ENCODE measurements around the gene STX1A. TPM values are rescaled to one million over a fixed set of nuclear protein-coding genes. Genes with fewer than 3 reads are reported as not detected.
"Not testable (repeated sequence)": the region's sequence is repeated elsewhere in the genome, so short reads cannot be mapped to it uniquely, and the experiment has no call there.

STX1A gene
- total RNA-seq, 1 experiment from 2014 or later: 20.4 TPM

GRCh38 chr7:73667344-73668102 lies 51.9 kb downstream of the STX1A start, which contains the start of gene VPS37D (continued):
- TF ChIP-seq JAZF1 (CRISPR knock-in tag; IDR thresholded peaks at IDR 0.05): no peak
- TF ChIP-seq CBFB (CRISPR knock-in tag; IDR thresholded peaks at IDR 0.05; ENCODE audit: low read depth): no peak
- no peak for TF ChIP-seq ZNF512 (CRISPR knock-in tag; IDR thresholded peaks at IDR 0.05; ENCODE audit: borderline replicate concordance)
- no peak for TF ChIP-seq GRHL2 (CRISPR knock-in tag; IDR thresholded peaks at IDR 0.05; ENCODE audit: insufficient replicate concordance, severe bottlenecking)
- peak; percentile 90 for TF ChIP-seq ZNF121 (CRISPR knock-in tag; IDR thresholded peaks at IDR 0.05)
- TF ChIP-seq GTF2I (CRISPR knock-in tag; conservative IDR thresholded peaks at IDR 0.05): peak; percentile 100

GRCh38 chr7:73663033-73663432 lies 56.4 kb downstream of the STX1A start:
- Mint-ChIP-seq H3K4me1 (peaks cover 14% of the 10 kb centered on the region), H3K36me3 (no peaks in the 10 kb centered on the region), H3K9me3 (peaks cover 10% of the 10 kb centered on the region), H3K27me3 (ENCODE audit: low read depth) (peaks cover 34% of the 10 kb centered on the region), H3K4me3 (no peak overlapping the region), H3K27ac (0 out of 2 replicates have a peak overlapping the region, but pooled peaks have one; percentile 6)
- no peak for DNase-seq (ENCODE audit: low spot score)
- ChIA-PET CTCF (interaction anchor here (1.7 kb wide), 1 partner anchor 51 kb away, joined by 4 read pairs; no protein-coding TSS in a partner anchor), POLR2A (no interaction called here)
- TF ChIP-seq ZBTB43 (CRISPR knock-in tag; IDR thresholded peaks at IDR 0.05) (no peak), CREM (CRISPR knock-in tag; IDR thresholded peaks at IDR 0.05) (no peak), RELA (CRISPR knock-in tag; IDR thresholded peaks at IDR 0.05; ENCODE audit: borderline replicate concordance) (no peak), AR (CRISPR knock-in tag; IDR thresholded peaks at IDR 0.05) (no peak), SP1 (CRISPR knock-in tag; conservative IDR thresholded peaks at IDR 0.05) (no peak), ATF1 (CRISPR knock-in tag; IDR thresholded peaks at IDR 0.05) (no peak), GABPB1 (CRISPR knock-in tag; IDR thresholded peaks at IDR 0.05) (no peak), MYBL2 (CRISPR knock-in tag; IDR thresholded peaks at IDR 0.05) (no peak), ATF3 (CRISPR knock-in tag; conservative IDR thresholded peaks at IDR 0.05) (no peak), NFE2L1 (CRISPR knock-in tag; IDR thresholded peaks at IDR 0.05) (no peak), ZNF425 (CRISPR knock-in tag; conservative IDR thresholded peaks at IDR 0.05) (no peak)
- ATAC-seq: no peak

- POLR2A ChIA-PET: not testable (repeated sequence)
Observed at GRCh38 chr7:73660594-73660993, 58.9 kb downstream of the STX1A start.

More at GRCh38 chr7:73660594-73660993, 58.9 kb downstream of the STX1A start:
- ATAC-seq; H3K36me3 Mint-ChIP-seq; CTCF ChIA-PET; H3K27ac Mint-ChIP-seq; H3K9me3 Mint-ChIP-seq; DNase-seq (ENCODE audit: low spot score); H3K4me3 Mint-ChIP-seq: not testable (repeated sequence)
- Mint-ChIP-seq H3K27me3 (ENCODE audit: low read depth) (peaks cover 27% of the 10 kb centered on the region), H3K4me1 (peaks cover 12% of the 10 kb centered on the region)
